ENCODE data around the gene BLOC1S1.
A peak's percentile ranks its signal among the peaks of the same experiment; 100 is the strongest.

Gene BLOC1S1

DNA sequence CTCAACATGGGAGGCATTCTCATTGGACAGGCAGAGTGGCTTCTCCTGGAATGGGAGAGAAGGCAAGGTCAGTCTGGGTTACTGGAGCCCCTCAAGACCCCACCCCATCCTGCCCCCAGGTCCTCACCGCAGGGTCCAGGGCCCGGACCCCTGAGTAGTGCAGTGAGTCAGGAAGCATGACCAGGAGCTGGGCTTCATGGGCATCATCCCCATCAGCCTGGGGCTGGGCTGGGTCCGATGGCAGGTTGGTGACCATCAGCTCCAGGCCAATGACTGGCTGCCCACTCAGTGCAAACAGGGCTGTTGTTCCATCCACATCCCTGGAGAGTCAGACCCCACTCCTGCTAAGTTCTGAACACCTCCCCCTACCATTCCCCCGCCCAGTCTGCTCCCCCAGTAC, 21.2 kb upstream of the BLOC1S1 start:
- DNase-seq (ENCODE audit: low read depth), result no peak

DNA sequence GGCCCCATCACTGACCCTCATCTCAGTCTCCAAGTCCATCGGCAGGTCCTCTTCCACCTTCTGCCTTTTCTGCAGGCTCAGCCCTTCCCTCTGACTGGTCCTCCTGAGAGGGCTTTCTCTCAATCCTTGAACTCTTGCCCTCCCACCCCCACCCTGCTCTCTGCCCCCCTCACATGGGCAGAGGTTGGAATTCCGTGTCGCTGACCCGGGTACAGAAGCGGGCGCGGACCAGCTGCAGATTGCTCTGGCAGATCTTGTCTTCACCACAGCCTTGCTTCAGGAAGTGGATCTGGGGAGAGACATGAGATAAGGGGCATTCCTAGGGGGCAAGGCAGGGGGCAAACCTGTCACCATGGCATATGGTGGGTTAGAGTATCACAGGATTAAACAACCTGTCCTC, 20.5 kb upstream of the BLOC1S1 start:
- no peak for DNase-seq (ENCODE audit: low read depth)

DNA sequence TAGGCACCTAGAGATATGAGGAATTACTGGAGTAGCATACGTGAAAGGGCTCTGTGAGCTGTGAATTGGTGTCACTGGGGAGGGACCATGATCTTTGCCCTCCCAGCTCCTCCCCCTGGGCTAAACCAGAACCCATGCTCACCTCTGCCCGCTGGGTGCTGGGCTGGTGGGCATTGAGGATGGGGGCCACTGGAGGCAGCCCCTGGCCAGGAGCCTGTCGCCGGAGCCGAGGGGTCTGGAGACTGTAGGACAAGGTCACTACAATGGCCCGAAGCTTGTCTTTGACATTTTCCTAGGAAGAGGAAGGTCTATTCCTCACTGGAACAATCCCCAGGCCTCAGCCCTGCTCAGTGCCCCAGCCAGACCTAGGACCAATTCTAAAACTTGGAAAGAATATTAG, 19.7 kb upstream of the BLOC1S1 start:
- DNase-seq (ENCODE audit: low read depth), result no peak

DNA sequence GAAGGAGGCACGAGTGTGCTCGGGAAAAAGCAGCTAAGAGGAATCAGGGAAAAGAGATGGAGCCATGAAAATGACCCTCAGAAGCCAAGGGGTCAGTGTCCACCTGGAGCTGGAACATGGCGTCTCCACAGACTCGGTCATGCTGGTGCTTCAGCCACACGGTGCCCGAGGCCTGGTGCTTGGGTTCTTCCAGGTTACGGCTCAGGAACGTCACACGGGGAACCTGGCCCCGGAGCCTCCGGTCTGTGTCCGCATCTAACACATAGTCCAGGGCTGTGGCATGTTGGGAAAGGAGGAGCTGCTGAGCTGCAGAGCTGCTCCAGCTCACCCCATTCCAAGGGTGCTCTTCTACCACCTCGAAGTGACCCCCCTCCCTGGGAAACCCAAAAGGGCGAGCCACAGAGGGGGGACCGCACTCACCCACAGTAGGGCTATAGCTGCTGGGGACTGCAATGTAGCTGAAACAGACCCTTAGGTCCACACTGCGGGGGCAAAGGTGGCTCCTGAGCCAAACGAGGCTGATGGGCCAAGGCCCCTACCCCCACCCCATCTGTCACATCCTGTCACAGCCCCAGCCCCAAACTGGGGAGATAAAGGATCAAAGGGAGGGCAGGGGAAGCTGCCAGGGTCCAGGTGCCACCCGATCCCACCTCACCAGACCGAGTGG, 18.9 kb upstream of the BLOC1S1 start:
- DNase-seq (ENCODE audit: low read depth), result no peak

DNA sequence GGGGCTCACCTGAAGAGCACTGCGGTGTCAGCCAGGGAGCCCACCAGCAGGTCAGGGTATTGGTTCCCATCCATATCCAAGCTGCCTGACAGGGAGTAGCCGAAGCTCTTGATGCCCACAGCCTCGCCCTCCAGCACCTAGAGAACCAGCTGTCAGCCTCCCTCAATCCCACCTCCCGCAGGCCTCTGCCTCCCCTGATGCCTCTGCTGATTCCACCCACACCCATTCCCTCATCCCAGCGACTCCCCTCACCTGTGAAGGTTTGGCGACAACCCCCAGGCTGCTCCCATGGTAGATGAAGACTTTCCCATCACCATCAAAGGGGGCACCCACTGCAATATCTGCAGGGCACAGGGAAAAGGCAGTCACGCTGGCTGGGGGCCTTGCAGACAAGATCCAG, 18.2 kb upstream of the BLOC1S1 start:
- DNase-seq (ENCODE audit: low read depth), result no peak

DNA sequence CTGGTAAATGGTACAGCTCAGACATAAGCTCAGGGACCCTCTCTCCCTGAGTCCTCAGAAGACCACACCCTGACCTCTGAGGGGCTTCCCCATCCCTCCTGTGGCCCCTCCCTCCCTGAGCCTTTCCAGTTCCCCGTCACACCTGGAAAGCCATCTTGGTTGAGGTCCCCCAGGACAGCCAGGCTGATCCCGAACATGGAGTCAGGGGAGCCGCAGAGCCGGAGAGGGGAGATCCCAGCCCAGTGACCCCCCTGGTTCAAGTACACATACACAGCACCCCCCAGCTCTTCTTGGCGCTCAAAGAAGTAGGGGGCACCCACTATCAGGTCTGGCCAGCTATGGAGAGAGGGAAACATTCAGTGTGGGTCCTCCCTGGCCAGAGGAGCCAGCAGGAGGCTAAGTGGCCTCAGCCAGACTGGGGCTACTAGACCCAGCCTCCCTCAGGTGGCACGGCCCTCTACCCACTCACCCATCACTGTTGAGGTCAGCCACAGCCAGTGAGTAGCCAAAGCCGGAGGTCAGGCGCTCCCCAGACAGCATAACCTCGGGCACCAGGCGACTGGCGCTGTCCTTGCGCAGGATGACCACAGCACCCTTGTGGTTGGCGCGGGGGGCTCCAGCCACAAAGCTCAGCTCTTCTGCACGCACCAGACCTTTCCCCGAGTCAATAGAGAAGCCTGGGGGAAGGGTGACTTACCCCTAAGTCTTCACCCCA, 17.4 kb upstream of the BLOC1S1 start:
- DNase-seq (ENCODE audit: low read depth), result no peak

DNA sequence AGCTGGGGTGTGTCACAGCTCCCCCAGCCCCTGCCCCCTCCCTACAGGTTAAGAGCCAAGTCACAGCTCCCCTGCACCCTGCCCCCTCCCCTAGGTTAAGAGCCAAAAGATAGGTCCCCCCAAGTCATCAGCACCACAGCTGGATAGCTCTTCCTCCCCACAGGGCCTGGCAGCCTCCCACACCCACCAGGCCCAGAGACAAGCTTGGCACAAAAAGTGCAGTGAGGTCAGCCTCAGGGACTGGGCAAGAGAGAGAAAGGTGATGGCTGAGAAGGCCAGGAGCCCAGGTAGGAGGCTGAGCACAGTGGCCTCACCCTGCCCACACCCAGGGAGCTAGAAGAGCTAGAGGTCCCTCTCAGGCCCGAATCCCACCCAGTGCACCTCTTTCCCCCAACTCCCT, 16.9 kb upstream of the BLOC1S1 start:
- DNase-seq (ENCODE audit: low read depth), result no peak

DNA sequence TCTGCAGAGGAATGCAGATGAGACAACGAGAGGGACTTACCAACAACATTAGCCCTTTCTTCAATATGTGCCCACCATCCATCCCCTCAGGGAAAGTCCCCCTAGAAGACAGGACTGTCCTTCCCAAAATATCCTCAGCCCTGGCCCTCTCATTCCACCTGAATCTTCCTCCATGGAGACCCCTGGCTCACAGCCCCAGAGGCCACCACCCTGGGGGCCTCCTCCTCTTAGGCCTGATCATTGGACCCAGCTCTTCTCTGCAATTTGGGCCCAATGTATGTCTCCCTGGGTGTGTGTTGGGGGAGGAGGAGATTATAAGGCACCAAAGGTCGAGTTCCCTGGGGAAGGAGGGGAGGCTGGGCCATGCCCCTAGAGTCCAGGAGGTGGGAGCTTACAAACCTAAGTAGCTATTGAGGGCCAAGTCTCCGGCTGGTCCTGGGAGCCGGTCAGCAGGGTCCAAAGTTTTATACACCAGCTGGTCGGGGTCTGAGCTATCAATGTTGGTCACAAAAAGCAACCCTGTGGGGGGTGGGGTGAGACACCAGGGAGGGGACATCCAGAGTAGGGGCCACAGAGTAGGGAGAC, 16.3 kb upstream of the BLOC1S1 start:
- DNase-seq (ENCODE audit: low read depth), result no peak

DNA sequence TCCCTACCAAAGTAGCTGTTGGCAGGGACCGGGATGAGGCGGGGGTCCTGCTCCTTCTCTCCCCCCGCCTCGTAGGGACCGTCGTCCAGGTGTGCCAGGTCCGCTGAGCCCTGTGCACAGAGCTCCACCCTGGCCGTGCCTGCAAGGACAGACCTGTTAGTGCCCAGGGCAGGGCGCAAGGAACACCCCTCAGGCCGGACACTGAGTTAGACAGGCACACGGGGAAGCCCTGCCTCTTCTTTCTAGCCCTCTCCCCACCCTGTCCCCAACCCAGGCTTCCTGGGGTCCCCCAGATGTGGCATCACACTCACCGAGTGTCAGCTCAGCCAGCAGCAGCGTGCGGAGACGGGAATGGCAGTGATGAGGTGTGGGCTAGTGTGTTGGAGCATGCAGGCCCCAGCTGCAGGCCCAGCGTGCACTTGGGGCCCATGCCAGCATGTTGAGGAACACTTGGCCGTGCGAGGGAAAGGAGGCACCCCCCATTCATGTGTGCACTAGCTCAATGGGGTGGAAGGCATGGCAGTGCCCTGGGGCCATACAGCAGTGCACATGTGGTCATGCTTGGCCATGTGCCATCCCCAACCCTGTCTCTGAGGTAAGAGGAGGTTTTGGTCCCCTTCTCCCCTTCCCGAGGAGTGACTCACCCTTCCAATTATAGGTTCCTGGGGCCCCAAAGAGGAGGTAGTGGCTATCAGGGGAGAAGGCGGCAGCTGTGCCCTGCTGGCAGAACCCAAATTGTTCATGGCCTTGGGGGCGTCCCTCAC, 15.4 kb upstream of the BLOC1S1 start:
- no peak for DNase-seq (ENCODE audit: low read depth)

DNA sequence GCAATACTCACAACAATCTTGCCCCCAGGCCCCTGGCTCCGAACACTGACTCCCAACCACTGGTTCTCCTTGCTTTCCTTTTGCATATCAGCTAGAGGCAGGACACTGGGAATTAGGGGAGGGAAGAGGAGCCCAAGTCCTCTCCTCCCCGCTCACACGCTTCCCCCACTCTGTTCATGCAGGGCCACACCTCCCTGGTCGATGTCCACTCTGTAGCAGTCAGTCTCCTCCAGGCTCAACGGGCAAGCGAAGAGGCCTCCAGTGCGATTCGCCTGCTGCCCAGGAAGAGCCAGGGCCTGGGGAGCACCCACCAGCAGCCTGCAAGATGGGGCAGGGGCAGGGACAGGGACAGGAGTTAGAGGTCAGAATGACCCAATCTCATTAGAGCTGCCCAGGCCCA, 13.0 kb upstream of the BLOC1S1 start:
- DNase-seq (ENCODE audit: low read depth), result no peak

DNA sequence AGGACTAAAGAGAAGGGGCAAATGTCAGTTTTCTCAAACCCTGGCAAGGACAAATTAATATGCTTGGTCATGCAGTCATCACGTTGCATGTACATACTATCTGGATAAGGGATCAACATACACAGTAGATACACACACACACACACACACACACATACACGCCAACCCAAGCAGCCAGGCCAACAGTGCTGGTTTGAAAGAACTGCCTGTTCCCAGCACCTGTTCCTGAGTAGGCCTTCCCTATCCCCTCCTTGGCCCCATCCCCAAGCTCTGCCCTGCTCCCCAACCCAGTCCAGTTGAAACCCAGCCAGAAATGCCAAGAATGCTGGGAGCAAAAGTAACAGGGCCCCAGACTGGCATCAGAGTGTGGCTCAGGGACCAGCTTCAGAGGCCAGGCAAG, 12.6 kb upstream of the BLOC1S1 start:
- DNase-seq (ENCODE audit: low read depth), result no peak

DNA sequence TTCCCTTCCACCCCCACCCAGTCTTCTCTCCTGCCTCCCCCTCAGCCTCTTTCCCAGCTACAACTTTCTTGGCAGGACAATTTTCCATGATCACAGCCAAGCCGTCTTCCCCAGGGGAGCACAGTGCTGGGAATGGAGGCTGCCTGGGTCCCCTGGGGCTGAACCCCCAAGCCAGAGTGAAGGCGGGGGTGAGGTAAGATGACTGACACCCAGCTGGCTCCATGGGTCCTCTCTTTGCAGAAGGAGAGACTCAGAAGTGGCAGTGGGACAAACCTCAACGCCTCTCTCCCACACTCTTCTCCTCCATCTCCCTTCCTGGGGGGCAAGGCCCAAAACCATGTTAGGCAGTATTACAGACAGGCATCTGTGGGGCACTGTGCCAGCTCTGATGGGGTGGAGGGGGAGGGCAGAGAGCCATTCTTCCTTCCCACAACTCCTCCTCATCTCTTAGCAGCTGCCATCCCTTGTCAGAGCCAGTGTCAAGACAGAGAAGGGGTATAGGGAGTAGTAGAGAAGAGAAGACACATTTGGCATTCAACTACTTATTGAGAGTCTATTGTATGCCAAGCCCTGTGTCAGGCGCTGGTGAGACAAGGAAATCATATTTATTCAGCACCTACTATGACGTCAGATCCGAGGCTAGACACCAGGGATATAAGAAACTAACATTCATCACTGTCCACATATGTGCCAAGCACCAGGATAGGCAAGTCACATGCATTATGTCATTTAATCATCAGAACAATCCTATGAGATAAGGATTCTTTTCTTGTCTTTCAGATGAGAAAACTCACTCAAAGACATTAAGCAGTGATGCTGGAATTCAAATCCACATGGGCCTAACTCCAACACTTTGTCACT, 11.7 kb upstream of the BLOC1S1 start:
- no peak for DNase-seq (ENCODE audit: low read depth)

DNA sequence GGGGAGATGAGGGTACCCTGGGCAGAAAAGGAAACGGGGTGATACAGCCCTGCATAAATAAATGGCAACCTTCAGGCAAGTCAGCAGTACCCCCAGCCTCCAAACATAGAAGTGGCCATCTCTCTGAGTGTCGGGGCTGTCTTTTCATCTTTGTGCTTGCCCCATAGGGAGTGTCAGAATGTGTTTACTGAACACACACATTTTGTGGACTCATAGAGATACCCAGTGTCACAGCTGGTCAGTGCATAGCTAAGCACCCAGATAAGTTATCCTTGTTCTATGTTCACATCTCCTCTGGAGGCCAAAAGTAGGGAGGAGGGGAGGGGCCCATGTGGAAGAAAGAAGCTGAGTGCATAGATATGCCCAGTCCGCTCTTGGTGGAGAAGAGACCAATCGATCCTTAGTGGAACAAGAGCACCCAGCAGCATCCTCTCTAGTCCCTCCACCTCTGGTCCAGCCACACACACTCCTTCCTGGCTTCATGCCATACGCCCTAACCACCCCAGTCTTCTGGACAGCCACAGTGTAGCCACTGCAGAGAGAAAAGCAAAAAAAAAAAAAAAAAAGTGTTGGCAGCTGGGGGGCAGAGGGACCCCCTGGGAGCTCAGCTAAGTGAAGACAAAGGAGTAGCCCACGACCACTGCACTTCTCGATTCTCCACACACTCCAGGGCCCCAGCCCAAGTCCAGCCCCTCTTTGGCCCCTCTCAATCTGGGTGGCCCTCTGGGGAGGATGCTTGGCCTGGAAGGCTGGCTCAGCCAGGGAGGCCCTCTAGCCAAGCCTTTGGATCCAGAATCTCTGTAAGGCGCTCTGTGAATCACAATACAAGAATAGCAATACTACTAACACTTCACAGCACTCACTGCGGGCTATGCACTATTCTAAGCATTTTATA, 10.8 kb upstream of the BLOC1S1 start:
- no peak for DNase-seq (ENCODE audit: low read depth)

DNA sequence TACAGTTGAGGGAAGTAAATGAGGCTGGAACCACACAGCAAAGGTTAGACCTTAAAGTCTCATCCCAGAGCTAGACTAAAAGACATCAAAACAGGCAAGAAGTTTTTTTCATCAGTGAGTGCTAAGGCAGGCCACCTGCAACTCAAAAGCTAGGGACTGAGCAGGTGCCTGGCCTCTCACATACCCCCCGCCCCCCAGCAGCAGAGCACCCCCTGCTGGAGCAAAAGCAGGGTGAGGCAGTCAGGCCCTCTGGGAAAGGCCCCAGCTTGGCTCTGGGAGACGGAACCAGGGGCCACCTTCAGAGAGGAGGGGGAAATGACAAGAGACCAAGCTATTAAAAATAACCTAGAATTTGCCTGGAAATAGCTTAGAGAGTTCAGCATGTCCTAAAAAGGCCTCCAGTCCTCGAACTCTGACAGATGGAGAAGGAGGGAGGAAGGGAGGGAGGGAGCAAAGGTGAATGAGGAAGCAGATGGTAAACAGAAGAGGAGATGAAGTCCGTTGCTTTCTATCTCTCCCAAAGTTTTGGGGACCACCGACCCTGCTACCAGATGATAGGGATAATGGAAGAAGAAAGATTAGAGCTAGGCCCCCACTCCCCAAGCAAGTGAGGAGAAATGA, 10.0 kb upstream of the BLOC1S1 start:
- no peak for DNase-seq (ENCODE audit: low read depth)

DNA sequence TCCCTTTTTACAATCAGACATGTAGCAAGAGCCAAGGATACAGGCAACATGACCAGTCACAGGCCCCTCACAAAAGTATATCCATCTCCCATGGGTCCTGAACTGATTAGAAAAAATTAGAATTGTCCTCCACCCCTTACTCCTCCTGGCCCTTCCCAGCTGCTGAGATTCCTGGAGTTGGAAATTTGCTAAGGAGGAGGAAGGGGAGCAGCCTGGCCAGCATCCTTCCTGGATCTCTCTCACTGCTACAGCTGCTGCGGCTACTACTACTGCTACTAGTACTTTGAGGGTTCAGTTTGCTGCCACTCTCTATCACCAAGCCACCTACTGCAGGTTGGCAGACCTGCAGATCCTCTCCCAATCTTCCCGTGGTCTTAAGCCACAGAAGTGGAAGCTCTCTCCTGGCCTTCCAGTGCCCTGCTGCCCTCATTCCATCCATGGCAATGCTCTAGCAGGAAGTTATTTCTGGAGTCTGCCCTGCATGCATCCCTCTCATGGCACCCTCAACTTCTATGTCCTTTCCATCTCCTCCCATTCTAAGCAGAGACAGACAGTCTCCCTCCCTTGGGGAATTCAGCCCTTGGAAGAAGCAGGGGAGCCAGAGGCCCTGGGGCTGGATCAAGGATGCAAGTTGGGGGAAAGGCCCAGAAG, 9.2 kb upstream of the BLOC1S1 start:
- no peak for DNase-seq (ENCODE audit: low read depth)

DNA sequence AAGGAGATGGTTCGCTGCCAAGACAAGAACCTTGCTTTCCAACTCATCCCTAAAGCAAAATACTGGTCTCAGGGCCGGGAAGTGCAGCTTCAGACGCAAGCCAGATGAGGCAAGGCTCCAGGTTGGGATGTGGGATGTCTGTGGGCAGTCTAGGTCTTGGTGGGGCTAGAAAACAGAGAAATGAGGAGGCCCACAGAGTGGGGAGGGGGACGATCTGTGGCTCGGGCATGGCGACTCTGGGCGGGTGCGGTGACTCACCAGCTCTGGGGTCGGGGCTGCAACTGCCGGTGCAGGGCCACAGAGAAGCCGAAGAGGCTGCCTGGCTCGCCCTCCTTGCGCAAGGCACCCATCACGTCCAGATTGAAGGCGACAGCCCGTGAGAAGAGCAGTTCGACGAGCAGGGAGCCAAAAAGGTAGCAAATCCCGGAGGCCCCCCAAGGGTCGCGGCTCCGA, 8.6 kb upstream of the BLOC1S1 start:
- no peak for DNase-seq (ENCODE audit: low read depth)

DNA sequence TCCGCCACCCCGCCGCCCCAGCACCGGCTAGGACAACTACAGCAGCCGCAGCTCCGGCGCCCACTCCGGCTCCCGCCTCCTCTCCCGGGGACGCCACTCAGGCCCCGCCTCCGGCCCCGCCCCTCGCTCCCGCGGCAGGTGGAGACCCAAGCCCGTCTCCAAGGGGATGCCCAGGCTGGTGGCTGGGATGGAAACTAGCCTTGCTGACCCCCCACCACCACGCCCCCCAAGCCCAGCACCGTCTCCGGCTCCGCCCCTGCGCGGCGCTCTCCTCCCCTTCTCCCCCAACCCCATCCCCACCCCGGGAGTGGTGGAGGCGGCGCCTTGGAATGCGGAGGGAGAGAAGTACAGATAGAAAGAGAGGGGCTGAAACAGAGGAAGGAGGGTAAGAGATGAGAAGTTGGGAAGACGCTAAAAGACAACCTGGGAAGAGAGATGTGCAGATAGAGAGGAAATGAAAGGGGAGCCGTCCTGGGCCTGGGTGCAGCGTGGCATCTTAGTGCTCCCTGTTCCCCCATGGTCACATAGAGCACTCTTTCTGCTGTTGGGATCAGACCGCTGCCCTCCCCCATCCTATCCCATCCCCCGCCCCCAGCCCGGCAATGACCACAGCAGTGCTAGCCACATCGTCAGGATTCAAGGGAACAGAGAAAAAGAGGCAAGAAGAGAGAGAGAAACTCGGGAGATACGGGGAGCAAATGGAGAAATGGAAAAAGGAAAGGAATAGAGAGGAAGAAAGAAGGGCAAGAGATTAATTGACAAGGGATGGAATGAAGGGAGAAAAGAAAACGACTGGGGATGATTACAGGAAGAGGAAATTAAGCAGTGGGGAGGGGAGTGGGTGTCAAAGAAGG, 7.8 kb upstream of the BLOC1S1 start, which contains the start of gene ITGA7:
TSS of gene ITGA7 (minus strand) at position 64 of the 854 bp plus-strand sequence. CDS start 222 bp downstream, outside the sequence.
- peak; percentile 31 for DNase-seq (ENCODE audit: low read depth)

DNA sequence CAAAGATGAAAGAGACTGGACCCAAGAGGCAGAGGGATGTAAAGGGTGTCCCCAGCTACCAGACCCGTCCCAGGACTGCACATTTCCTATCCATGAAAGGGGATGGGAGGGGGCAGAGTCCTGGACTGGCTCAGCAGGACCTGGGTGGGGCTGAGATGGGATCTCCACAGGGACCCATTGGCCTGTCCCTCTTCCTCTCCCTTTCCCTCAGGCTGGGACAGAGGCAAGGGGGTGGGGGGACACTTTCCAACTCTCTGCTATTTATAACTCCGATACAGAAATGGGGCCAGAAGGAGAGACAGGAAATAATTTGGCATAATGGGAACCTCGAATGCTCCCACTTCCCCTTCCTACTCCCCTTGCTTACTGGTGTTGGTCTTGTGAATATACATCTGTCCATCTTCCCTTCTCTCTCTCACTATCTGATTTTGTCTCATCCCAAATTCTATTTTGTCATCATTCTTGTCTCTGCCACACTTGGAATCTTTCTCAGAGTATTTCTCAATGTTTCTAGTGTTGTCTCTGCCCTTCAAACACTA, 7.1 kb upstream of the BLOC1S1 start:
- DNase-seq (ENCODE audit: low read depth), result no peak
